Panc1 (cell line): ENCODE data around the gene F2RL1. TPM values are rescaled to one million over a fixed set of nuclear protein-coding genes. Genes with fewer than 3 reads are reported as not detected.
"Not testable (repeated sequence)": the region's sequence is repeated elsewhere in the genome, so short reads cannot be mapped to it uniquely, and the experiment has no call there.

Experiments
- ATAC-seq: fragments of 200-7000 bp; cut with Tn5 transposase; 2 replicates; pipeline ENCODE4 v1.9.1; 2020; ENCODE audit warnings: mild to moderate bottlenecking, moderate library complexity
- BruUV-seq: library from RNA; stranded (reverse); fragments of 400-500 nt; replicated peaks from 2 replicates; lab custom pipeline; 2021; lab: Mats Ljungman, UMichigan
- CTCF ChIA-PET: fragments of 300-600 bp; sonication (Branson Sonifier 250); formaldehyde crosslinking; loops from one replicate; lab custom pipeline; 2022; ENCODE audit warnings: antibody characterized with exemption; lab: Charles Lee
- POLR2A ChIA-PET: fragments of 300-600 bp; sonication (Branson Sonifier 250); formaldehyde crosslinking; loops from one replicate; lab custom pipeline; 2022; ENCODE audit warnings: antibody characterized with exemption; lab: Charles Lee
- DNase-seq: peaks from one replicate; pipeline ENCODE4 v3.0.0-alpha.2; 2010; ENCODE audit warnings: low read depth, low spot score
- H3K27ac ChIP-seq: 2 replicates; pipeline ENCODE4 v1.5.1; 2011; ENCODE audit warnings: mild to moderate bottlenecking, low read length, inconsistent platforms
- H3K27me3 ChIP-seq: fragments of 200-500 bp; sonication (Bioruptor generic); 2 replicates; pipeline ENCODE4 v1.6.0; 2014; ENCODE audit warnings: low read length, inconsistent platforms; ENCODE audit not compliant: control insufficient read depth, insufficient read depth
- H3K36me3 ChIP-seq: fragments of 200-500 bp; sonication (Bioruptor generic); 2 replicates; pipeline ENCODE4 v1.5.1; 2014; ENCODE audit warnings: inconsistent platforms, mild to moderate bottlenecking, low read length, moderate library complexity; ENCODE audit not compliant: control insufficient read depth, insufficient read depth
- H3K4me1 ChIP-seq: 2 replicates; pipeline ENCODE4 v1.5.1; 2011; ENCODE audit warnings: inconsistent platforms, mild to moderate bottlenecking, low read length, moderate library complexity; ENCODE audit not compliant: control insufficient read depth, insufficient read depth
- H3K4me3 ChIP-seq, 2 experiments: 2 replicates each; pipeline ENCODE4 v1.5.1; 2011 to 2012; ENCODE audit warnings: low read depth in 2 of 2, low read length in 2 of 2, mild to moderate bottlenecking in 2 of 2, inconsistent platforms in 1 of 2, moderate library complexity in 1 of 2
- H3K9me3 ChIP-seq: fragments of 200-500 bp; sonication (Bioruptor generic); 2 replicates; pipeline ENCODE4 v1.5.1; 2014; ENCODE audit warnings: low read depth, mild to moderate bottlenecking, inconsistent platforms, low read length, moderate library complexity; ENCODE audit not compliant: control insufficient read depth, insufficient read depth
- POLR2AphosphoS5 ChIP-seq: IDR thresholded peaks from 2 replicates; pipeline ENCODE4 v1.6.1; 2012; ENCODE audit warnings: mild to moderate bottlenecking, low read depth, low read length, moderate library complexity
- SIN3A ChIP-seq: IDR thresholded peaks from 2 replicates; pipeline ENCODE4 v1.6.1; 2012; ENCODE audit warnings: low read depth, mild to moderate bottlenecking, low read length, moderate library complexity, borderline replicate concordance; ENCODE audit not compliant: insufficient read depth
- TCF7L2 ChIP-seq: IDR thresholded peaks from 2 replicates; pipeline ENCODE4 v1.6.1; 2011; ENCODE audit warnings: mild to moderate bottlenecking, low read depth, low read length, inconsistent platforms
- in situ Hi-C: cut with HindIII; loops from 2 replicates; pipeline ENCODE4 v1.10.0; 2016; ENCODE audit warnings: low sequenced_read_pairs, low pct_unique_long_range_greater_than_20kb
- intact Hi-C: fragments of 100-400 bp; cut with micrococcal nuclease; formaldehyde crosslinking; loops from one replicate; pipeline ENCODE4 v1.10.0; 2022; ENCODE audit not compliant: unreplicated experiment
- total RNA-seq: library from RNA; stranded (reverse); gene quantifications from one replicate; pipeline ENCODE4 v1.2.1, GENCODE V29; 2021; ENCODE audit not compliant: unreplicated experiment
- TF ChIP-seq, protein P1 (sequence below): fragments of 450-650 bp; IDR thresholded peaks from 2 replicates; pipeline ENCODE4 v1.5.1; 2017; ENCODE audit warnings: mild to moderate bottlenecking
- TF ChIP-seq, protein P2 (sequence below), 2 experiments: IDR thresholded peaks; 2 replicates each; pipeline ENCODE4 v1.6.1; 2011 to 2012; ENCODE audit warnings: low read depth in 2 of 2, control low read depth in 1 of 2, low read length in 1 of 2, mild to moderate bottlenecking in 1 of 2, moderate library complexity in 1 of 2; ENCODE audit not compliant: insufficient read depth in 1 of 2

The F2RL1 gene
- total RNA-seq, 1 experiment from 2014 or later = 65.9 TPM

DNA sequence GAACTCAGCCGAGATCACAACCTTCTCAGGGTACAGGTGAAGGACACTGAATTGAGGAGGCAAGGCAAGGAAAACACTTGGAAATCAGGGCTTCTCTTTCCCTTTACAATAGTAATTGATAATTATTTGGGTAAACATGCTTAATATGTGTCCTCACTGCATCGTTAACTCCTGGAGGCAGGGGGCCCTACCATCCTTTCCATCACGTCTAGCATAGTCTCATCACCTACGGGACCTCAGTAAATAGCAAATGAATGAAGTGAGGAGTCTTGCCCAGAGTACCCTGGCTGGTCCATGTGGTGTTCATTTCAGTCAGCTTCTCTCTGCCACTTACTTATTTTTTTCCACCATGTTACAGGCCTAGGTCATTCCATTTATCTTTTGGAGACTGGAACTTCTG lies 2.3 kb downstream of the F2RL1 start:
- no peaks in the 10 kb centered on the region for H3K27me3 ChIP-seq
- H3K27ac ChIP-seq = peak overlapping the region; percentile 92
- in situ Hi-C loops = no loop called here
- intact Hi-C loops = no loop called here
- H3K36me3 ChIP-seq = peaks cover 4% of the 10 kb centered on the region; the same call in 1 of the 2 replicates
- H3K4me1 ChIP-seq = peaks cover 42% of the 10 kb centered on the region
- CTCF ChIA-PET = no interaction called here
- DNase-seq (no peak), ATAC-seq (no peak)
- H3K9me3 ChIP-seq = no peaks in the 10 kb centered on the region
- no TSS peak for BruUV-seq
- POLR2A ChIA-PET = interaction anchor here (1.1 kb wide), 1 partner anchor 15 kb away, joined by 4 read pairs; no protein-coding TSS in a partner anchor
- TF ChIP-seq POLR2AphosphoS5 (no peak), TCF7L2 (no peak), SIN3A (no peak)
- TF ChIP-seq, protein P1, sequence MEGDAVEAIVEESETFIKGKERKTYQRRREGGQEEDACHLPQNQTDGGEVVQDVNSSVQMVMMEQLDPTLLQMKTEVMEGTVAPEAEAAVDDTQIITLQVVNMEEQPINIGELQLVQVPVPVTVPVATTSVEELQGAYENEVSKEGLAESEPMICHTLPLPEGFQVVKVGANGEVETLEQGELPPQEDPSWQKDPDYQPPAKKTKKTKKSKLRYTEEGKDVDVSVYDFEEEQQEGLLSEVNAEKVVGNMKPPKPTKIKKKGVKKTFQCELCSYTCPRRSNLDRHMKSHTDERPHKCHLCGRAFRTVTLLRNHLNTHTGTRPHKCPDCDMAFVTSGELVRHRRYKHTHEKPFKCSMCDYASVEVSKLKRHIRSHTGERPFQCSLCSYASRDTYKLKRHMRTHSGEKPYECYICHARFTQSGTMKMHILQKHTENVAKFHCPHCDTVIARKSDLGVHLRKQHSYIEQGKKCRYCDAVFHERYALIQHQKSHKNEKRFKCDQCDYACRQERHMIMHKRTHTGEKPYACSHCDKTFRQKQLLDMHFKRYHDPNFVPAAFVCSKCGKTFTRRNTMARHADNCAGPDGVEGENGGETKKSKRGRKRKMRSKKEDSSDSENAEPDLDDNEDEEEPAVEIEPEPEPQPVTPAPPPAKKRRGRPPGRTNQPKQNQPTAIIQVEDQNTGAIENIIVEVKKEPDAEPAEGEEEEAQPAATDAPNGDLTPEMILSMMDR = no peak
- TF ChIP-seq, protein P2, sequence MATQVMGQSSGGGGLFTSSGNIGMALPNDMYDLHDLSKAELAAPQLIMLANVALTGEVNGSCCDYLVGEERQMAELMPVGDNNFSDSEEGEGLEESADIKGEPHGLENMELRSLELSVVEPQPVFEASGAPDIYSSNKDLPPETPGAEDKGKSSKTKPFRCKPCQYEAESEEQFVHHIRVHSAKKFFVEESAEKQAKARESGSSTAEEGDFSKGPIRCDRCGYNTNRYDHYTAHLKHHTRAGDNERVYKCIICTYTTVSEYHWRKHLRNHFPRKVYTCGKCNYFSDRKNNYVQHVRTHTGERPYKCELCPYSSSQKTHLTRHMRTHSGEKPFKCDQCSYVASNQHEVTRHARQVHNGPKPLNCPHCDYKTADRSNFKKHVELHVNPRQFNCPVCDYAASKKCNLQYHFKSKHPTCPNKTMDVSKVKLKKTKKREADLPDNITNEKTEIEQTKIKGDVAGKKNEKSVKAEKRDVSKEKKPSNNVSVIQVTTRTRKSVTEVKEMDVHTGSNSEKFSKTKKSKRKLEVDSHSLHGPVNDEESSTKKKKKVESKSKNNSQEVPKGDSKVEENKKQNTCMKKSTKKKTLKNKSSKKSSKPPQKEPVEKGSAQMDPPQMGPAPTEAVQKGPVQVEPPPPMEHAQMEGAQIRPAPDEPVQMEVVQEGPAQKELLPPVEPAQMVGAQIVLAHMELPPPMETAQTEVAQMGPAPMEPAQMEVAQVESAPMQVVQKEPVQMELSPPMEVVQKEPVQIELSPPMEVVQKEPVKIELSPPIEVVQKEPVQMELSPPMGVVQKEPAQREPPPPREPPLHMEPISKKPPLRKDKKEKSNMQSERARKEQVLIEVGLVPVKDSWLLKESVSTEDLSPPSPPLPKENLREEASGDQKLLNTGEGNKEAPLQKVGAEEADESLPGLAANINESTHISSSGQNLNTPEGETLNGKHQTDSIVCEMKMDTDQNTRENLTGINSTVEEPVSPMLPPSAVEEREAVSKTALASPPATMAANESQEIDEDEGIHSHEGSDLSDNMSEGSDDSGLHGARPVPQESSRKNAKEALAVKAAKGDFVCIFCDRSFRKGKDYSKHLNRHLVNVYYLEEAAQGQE (IDR thresholded peaks at IDR 0.05; ENCODE audit: insufficient read depth in 1 of 2, low read depth in 2 of 2, low read length in 1 of 2) = no peak
- H3K4me3 ChIP-seq = peak overlapping the region; percentile 62 to 70

DNA sequence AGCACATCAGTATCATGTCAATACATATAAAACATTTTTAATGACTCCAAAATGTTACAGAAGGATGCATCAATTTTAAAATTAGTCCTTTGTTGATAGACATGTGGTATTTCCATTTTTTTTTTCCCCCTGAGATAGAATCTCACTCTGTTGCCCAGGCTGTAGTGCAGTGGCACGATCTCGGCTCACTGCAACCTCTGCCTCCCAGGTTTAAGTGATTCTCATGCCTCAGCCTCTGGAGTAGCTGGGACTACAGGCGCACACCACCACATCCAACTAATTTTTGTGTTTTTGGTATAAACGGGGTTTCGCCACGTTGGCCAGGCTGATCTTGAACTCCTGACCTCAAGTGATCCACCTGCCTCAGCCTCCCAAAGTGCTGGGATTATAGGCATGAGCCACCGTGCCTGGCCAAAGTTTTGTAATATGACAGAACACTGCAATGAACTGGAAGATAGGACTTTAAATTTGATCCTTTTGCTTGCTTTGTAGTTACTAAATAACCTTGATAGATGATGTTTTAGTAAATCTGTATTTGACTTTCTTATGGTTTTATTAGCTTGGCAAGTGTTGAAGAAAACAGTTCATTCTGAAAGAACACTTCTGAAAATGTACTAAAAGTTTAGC lies 3.4 kb downstream of the F2RL1 start:
- H3K9me3 ChIP-seq, BruUV-seq, in situ Hi-C loops, POLR2A ChIA-PET, ATAC-seq, intact Hi-C loops, H3K27me3 ChIP-seq, DNase-seq, H3K36me3 ChIP-seq: not testable (repeated sequence)
- H3K27ac ChIP-seq = peak overlapping the region; percentile 75
- CTCF ChIA-PET = interaction anchor here (0.6 to 0.7 kb wide), 4 partner anchors 15 to 201 kb away, joined by 3 to 7 read pairs (median 4); no protein-coding TSS in a partner anchor
- peak overlapping the region in 1 of 2 experiments; percentile 70; a peak in 1 of 4 replicates for H3K4me3 ChIP-seq
- peaks cover 36% of the 10 kb centered on the region for H3K4me1 ChIP-seq

DNA sequence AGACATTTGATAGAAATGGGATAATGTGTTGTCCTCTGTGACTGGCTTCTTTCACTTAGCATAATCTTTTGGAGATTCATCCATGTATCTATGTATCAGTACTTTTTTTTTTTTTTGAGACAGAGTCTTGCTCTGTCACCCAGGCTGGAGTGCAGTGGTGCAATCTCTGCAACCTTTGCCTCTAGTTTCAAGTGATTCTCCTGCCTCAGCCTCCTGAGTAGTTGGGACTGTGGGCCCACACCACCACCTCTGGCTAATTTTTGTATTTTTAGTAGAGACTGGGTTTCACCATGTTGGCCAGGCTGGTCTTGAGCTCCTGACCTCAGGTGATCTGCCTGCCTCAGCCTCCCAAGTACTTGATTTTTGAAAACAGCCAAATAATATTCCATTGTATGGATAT lies 7.6 kb downstream of the F2RL1 start:
- POLR2A ChIA-PET, in situ Hi-C loops, H3K4me3 ChIP-seq, DNase-seq, BruUV-seq, CTCF ChIA-PET, H3K36me3 ChIP-seq, H3K27me3 ChIP-seq, H3K9me3 ChIP-seq, ATAC-seq, intact Hi-C loops: not testable (repeated sequence)
- Histone ChIP-seq H3K4me1 (peaks cover 31% of the 10 kb centered on the region), H3K27ac (peak overlapping the region; percentile 23; the same call in 1 of the 2 replicates)
